ENCODE data around the gene MZB1.
"Not testable (repeated sequence)": the region's sequence is repeated elsewhere in the genome, so short reads cannot be mapped to it uniquely, and the experiment has no call there.

The MZB1 gene

DNA sequence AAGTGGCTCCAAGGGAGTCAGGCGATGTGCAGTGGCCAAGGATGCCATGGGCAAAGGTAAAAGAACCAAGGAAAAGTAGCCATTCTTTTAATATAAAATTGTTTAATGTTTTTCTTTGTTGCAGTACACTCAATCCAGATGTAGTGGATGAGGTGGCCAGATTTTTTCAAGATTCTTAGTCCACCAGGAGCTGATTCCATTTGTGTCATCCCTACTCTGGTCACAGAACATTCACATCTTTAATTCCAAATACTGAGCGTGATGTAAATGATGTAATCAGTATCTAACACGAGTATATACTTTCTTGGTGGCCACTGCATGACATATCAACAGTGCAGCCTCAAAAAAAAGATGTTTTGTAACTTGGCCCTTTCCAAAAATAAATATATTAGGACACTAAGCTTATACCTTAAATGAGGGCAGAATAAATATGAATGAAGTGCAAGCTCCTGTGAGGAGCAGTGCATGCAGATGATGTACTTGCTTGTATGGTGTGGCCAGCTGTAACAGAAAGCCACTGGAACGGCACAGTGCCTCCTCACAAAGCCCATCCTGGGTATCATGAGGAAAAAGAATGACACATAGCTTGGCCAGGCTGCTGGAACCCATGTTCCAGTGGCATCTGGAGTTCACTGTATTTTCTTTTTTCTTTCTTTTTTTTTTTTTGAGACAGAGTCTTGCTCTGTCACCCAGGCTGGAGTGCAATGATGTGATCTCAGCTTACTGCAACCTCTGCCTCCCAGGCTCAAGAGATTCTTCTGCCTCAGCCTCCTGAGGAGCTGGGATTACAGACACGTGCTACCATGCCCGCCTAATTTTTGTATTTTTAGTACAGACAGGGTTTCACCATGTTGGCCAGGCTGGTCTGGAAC, 20.6 kb upstream of the MZB1 start:
- no peak for DNase-seq

DNA sequence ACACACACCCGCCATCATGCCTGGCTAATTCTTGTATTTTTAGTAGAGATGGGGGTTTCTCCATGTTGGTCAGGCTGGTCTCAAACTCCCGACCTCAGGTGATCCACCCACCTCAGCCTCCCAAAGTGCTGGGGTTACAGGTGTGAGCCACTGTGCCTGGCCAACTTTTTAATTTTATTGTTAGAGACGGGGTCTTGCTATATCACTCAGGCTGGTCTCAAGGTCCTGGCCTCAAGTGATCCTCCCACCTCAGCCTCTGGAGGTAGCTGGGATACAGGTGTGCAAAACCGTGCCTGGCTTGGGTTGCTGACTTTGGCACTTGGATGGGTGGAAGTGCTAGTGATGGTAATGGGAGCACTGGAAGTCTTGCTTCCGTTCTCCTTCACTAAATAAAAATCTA, 19.4 kb upstream of the MZB1 start:
- not testable (repeated sequence) for DNase-seq

DNA sequence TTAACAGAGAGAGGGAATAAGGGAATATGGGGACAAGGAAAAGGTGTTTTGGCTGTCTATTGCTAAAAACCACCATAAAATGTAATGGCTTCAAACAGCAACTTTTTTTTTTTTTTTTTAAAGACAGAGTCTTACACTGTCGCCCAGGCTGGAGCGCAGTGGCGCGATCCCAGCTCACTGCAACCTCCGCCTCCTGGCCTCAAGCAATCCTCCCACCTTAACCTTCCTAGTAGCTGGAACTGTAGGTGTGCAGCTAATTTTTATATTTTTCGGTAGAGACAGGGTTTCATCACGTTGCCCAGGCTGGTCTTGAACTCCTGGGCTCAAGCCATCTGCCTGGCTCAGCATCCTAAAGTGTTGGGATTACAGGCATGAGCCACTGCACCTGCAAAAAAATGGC, 18.5 kb upstream of the MZB1 start:
- DNase-seq: no peak

DNA sequence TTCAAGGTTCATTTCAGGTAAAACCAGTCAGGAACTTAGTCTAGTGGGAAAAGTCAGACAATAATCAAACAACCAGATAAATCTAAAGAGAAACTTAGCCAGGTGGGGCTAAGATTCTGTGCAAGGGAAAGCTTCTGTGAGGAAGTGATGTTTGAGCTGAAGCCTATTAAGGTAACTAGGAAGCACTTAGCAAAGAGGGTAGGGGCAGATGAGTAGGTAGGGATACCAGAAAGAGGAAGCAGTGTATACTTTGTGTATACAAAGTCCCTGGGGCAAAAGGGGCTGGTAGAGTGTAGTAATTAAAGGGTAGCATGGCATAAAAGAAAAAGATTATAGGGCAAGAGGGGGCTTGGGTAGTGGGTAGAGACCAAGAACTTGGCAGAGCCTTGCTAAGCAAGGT, 17.8 kb upstream of the MZB1 start:
- DNase-seq: no peak

DNA sequence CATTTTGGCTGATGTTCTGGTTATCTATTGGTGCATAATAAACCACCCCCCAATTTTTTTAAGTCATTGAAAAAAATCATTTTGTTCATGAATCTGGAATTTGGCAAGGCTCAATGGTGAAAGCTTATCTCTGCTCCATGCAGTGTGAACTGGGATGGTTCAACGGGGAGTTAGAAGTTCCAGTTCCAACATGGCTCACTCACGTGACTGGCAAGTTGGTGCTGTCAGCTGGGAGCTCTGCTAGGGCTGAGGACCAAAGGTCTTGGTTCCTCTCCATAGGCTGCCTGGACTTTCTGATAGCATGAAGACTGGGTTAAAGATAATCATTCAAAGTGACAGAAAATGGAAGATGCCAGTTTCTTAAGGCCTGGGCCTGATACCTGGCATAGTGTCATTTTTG, 17.2 kb upstream of the MZB1 start:
- DNase-seq: no peak

DNA sequence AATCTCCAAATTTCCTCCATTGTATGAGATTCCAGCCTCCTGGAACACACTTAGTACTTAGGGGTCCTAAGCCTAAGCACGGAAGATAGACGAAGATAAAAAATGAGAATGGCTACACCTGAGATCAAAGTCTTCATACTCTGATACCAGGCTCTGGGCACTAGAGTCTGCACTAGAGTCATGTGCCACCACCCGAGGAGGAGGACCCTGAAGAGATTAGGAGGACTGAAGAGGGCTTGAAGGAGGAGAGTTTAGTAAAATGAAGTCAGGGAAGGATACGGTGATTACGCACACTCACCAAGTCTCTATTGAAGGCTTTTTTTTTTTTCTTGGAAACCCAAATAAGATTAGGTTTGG, 14.7 kb upstream of the MZB1 start:
- DNase-seq: no peak

DNA sequence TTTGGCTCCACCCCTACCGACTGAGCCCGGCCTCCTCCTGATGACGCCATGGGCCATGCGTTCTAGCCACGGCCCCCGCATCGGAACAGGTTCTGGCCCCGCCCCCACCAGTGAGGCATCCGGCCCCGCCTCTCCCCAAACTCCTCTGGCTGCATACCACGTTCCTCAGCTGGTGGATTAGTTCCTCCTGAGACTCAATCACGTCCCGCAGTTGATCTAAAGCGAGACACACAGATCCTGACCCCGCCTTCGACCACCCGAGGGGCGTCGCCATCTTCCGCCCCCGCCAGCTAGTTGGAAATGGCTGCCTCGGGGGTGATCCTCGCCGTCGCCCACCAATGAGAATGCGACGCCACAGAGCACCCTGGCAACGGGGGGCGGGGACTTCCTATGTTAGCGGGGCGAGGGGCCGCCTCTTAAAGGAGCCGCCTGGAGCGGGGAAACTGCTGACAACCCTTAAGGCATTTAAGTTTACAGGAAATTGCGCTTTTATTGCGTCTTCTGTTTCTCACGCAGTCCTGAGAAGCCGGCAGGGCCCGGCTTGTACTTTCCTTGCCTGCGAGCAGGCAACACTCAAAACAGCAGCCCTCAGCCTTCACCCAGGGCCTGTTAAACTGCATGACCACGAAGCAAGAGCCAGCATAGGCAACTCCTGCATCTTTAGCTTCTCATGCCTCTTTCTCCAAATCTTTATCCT, 14.2 kb upstream of the MZB1 start, which contains the start of gene SPATA24:
TSS of gene SPATA24 (minus strand) at position 303 of the 697 bp plus-strand sequence. CDS start at position 274, 29 bp downstream.
- peak; percentile 90 for DNase-seq

DNA sequence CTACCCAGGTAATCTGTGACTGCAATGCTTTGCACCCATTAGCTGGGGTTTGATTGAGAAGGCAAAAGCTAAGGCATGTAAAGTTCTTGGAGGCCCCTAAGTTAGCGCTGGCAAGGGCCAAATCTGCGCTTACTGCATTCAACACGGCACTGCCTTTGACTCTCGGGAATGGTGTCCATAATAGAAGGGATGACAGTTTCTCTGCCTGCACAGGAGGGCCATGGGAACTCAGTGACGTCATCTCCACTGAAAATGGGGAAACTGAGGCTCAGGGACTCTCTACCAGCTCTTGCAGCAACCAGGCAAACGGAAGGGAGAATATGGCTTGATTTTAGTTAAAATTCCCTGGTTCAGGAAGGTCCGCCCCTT, 13.7 kb upstream of the MZB1 start:
- DNase-seq: no peak

DNA sequence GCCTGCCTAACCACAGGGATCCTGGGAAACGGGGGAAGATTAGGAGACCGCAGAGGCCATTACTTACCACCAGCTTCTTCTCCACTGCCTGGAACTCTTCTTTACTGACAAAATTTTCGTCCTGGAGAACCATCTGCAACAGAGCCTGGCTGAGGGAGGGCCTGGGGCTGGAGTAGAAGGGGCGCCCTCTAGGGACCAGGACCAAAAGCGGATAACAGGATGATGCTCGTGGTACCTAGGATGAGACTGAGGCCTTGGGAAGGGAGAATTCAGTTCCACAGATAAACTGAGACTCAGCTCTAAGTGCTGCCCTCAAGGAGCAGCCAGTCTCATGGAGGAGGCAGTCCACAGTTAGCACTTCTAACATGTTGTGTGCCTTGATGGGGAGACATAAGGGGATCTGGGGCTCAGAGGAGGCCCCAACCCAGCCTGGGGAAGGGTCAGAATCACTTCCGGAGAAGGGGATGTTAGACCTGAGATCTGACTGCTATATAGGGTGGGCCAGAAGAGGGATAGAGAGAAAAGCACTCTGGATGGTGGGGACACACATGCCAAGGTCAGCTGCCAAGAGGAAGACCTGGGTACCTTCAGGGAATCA, 12.9 kb upstream of the MZB1 start:
- DNase-seq: no peak

DNA sequence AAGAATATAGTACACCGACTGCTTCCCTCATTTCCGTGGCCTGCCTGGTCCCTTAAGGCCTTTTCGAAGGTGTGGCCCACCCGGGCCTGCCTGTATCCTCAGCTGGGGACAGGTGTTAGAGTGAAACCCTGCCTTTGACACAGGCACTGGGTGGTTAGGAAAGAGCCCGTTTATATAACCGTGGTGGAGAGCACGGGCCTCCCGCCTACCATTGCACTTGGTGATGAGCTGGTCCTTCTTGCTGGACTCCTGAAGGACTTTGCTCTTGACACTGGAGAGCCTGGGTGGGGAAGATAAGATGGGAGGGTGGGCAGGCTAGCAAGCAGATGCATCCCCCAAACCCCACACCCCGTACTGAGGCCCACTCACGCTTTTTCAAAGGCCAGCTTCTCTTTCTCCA, 11.8 kb upstream of the MZB1 start:
- no peak for DNase-seq

DNA sequence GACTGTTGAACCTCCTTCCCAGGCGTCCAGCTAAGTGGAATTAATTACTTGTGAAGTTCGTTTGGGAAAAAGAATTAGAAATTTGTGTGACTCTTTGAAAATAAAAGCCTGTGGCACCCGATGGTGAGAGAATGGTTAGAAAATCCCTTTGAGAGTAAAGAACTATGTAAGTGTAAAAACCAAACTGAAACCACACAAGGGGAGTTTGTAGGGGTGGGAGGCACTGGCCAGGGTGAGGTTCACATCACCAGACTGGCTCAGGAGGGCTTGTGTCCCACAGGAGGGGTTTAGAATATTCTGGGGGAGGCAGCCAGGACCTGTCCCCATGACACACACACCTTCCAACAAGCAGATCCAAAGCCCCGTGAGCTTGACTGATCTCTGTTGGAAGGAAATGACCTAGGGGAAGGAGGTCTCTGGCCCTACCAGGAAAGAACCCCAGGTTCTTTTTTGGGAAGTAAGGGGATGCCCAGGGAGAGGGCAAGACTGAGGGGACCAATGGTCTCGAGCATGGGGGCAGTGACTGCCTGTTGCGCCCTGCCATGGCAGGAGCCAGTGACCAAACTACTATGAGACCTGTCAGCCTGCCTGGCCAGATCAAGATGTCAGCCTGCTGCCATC, 9.9 kb upstream of the MZB1 start:
- no peak for DNase-seq

DNA sequence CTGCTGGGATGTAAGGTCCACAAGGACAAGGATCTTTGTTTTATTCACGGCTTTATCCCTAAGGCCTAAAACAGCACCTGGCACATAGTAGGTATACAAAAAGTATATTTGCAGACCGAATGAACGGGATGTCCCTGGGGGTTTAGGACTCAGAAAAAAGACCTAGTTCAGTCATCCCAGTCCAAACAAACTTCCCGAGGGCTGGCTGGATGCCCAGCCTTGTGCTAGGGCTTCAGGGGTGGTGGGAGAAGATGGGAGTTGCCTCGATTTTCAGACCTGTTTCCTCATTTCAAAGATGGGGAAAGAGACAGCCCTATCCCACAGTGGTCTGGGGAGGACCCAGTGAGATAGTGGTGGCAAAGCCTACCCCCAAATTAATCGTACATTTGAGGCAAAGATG, 8.2 kb upstream of the MZB1 start:
- DNase-seq: no peak

DNA sequence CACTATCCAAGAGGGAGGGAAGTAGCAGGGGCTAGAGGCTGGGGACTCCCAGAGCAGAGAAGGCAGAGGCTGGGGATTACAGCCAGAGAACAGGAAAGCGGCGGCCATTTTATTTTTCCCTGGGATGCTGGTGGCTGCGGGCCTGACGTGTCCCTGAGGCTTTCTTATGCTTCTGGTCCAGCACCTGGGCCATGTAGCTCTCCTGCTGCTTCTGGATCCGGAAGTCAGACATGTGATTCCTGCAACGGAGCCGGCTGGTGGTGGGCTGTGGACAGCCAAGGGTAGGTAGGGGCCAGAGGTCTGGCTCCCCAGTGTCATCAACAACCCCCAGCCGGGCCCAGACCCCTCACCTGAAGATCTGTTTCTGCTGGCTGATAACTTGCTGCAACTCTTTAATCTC, 7.0 kb upstream of the MZB1 start:
- no peak for DNase-seq

DNA sequence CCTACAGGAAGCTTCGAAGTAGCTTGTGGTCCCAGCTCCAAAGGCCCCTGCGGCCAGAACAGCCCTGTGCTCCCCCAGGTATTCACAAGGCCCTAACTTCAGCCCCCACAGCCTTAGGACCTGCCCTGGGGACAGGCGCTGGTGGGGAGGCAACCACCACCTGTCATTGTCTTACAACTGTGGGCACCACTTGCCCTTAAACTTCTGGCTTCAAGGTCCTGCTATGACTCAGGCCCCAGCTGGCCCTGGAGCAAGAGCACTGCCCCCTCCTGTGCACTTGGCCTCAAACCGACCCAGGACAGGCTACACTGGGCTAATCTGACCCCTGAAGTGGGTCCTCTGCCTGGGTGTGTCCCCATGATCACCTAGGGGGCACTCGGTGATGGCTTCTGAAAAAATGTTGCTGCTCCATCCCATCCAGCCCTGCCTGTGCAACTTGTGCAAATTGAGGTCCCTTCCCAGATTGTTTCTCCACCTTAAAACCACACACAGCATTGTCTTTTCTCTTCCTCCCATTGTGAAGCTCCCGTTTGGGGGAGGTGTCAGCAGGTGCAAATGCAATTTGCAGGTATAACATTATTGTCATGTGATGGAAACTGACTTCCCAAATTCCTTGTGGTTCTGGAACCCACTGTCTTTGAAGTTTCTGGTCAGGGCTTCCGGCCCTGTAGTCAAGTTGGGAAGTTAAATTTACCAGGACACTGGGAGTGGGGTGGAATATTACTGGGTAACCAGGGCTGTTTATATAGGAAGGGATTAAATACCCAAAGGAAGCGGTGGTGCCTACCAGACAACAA, 6.3 kb upstream of the MZB1 start:
- DNase-seq: no peak

DNA sequence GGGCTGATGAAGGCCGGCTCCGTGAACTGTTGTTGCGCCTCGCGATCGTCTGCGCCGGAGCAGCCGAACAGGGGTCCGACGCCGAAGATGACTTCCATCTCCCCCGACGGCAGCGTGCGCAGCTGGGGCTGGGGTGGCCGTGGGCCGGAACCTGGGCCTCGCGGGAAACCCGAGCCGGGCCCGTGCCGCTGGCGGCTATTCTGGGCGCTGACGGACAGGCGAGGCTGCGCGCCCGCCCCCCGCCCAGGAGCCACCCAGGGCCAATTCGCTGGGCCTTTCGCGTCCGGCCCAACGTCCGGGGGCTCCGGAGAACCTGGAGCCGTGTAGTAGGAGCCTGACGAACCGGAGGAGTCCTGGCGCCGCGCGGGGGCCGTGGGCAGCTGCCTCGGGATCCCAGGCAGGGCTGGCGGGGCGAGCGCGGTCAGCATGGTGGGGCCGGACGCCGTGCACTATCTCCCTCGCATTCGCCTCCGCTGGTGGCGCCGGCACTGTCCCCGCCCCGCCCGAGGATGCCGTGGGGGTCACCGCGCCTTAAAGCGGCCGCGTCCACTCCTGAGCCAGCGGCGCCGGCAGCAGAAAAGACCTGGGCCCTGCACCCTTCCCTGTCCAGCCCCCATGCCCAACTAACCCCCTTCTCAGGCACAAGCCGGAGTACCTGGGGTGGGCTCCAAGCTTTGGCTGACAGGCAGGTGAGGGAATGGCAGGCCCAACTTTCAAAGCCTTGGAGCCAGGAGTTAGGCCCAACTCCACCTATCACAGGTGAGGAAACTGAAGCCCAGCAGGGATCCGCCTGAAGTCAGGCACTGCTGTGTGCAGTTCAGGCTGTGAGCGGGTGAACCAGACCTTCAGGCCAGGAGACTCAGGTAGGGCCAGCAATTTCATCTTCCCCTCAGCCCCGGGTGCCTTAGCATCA, 5.2 kb upstream of the MZB1 start, which contains the start of gene PROB1:
TSS of gene PROB1 (minus strand) at position 451 of the 913 bp plus-strand sequence. CDS start at position 428, 23 bp downstream.
- no peak for DNase-seq

DNA sequence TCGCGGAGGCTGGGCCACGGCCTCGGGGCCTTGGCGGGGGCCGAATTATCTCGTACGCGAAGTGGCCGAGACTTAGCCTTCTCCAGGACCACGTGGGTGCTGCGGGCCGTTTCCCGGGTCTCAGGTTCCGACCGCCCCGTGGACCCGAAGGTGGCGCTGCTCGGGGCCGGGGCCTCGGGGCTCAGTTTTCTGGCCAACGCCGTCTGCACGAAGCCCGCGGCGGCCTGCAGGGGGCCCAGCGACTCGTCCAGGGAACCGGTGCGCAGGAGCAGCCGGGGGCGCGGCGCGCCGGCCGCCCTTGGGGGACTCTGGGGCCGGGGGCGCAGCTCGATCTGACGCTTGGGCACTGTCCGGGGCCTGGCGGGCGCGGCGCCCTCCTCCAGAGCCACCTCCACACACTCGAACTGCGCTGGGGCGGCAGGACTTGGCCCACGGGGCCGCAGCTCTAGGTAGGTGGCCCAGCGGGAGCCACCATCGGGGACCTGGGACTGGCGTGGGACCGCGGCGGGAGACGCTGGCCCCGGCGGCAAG, 4.5 kb upstream of the MZB1 start:
- no peak for DNase-seq

DNA sequence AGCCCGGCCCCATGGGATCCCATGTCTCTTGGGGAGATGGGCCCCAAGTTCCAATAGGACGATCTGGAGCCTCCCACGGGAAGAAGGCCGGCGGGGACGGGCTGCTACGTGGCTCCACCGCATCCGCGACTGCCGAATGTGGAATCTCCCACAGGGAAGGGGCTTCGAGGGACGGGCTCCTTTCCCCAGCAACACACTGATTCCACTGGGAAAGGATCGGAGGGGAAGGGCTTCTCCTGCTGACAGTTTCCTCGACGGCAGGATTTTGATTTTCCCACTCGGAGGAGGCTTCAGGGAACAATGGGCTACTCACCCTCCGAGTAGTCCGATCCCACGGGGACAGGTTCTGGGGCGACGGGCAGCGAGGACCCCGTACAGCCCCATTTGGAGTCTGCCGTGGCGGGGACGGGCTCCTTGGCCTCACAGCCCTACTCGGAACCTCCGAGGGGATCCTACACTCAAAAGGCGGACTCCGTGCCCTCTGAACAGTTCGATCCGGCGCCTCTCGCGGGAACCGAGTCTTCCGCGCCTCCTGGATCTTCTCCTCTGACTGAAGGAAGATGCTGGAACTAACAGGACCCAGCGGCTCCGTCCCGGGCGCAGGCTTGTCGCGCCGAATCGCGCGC, 3.9 kb upstream of the MZB1 start:
- no peak for DNase-seq

DNA sequence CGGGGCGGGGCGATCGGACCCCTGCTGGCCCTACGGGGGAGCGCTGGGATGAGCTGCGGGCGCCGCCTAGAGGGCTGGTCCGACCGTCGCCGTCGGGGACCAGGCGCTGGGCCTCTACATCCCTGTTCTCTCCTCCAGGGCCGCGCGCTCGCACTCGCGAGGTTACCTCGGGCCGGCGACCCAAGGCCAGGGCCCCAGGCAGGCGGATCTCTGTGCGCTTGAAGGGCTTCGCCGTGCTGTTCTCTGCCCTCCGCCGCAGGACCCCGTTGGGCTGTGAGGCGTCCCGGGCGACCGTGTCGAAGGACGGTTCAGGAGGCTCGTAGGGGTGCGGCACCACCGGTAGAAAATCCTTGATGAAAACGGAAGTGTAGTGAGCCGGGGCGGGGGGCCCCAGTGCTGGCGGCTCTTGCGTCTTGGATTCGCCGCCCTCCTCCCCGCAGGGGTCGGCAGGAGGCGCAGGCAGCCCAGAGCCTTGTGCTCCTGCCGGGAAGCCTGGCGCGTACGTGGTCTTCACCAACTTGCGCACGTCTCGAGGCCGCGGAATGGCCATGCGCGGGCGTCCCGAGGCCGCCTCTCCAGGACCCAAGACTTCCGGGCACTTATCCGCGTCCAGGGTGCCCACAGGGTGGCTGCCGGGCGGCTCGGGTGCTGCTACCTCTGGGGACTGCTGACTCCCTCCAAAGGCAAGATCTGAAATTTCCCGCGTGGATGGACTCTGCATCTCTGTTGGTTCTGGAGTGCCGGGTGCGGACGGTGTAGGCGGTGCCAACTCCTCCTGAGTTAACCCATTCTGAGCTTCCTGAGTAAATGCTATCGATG, 3.2 kb upstream of the MZB1 start:
- no peak for DNase-seq

DNA sequence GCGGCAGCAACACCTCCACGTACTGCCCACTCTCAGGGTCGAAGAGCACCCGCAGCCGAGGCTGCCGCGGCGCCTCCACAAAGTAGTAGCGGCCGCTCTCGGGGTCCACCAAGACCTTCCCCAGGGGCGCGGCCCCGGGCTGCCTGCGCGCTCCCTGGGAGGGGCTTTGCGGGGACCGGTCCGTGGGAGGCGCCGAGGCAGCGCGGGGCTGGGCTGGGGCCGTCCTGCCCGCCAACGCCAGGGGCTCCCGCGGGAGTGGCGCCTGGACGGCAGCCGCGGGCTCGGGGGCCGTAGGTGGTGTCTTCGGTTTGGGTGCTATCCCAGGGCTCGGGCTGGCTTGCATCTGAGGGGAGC, 2.6 kb upstream of the MZB1 start:
- DNase-seq: no peak

Data from NCI-H1436 treated with DMSO at 0.1 percent for 48 hours (cell line).